ENCODE data around the gene CEACAM20.

- TF ChIP-seq CTCF (IDR thresholded peaks at IDR 0.05) = peak; percentile 24 to 62 (median 45)
- TF ChIP-seq POLR2A (IDR thresholded peaks at IDR 0.05) = peak; percentile 54 to 78
Measured at GRCh38 chr19:44499962-44500949, 29.2 kb downstream of the CEACAM20 start, which contains the start of gene ZNF180.
